ENCODE results near the gene ACP5.
"Not testable (repeated sequence)": the region's sequence is repeated elsewhere in the genome, so short reads cannot be mapped to it uniquely, and the experiment has no call there.

Gene ACP5

GRCh38 chr19:11577451-11578257 is at the start of gene ACP5:
Gene ACP5 (minus strand): TSS chr19:11577645. CDS start chr19:11577317, 328 bp downstream.
- CTCF ChIA-PET: interaction anchor here (1.4 kb wide), 1 partner anchor 17 kb away, joined by 3 read pairs; no protein-coding TSS in a partner anchor
- no peaks in the 10 kb centered on the region for H3K9me3 Mint-ChIP-seq
- H3K27me3 Mint-ChIP-seq: no peaks in the 10 kb centered on the region
- no peak for DNase-seq
- peak within 1 kb of the TSS; percentile 69 for H3K4me3 Mint-ChIP-seq
- H3K36me3 Mint-ChIP-seq: peaks cover 4% of the 10 kb centered on the region
- H3K4me1 Mint-ChIP-seq: peaks cover 41% of the 10 kb centered on the region
- H3K27ac Mint-ChIP-seq: peak within 1 kb of the TSS; percentile 38

GRCh38 chr19:11626252-11626651 is 48.8 kb upstream of the ACP5 start:
- no peak overlapping the region for H3K4me3 Mint-ChIP-seq
- no peak overlapping the region for H3K27ac Mint-ChIP-seq
- H3K4me1 Mint-ChIP-seq: peaks cover 14% of the 10 kb centered on the region
- DNase-seq: no peak
- H3K27me3 Mint-ChIP-seq: peaks cover 33% of the 10 kb centered on the region
- peaks cover 5% of the 10 kb centered on the region for H3K36me3 Mint-ChIP-seq
- H3K9me3 Mint-ChIP-seq: peaks cover 24% of the 10 kb centered on the region
- CTCF ChIA-PET: no interaction called here

DNA sequence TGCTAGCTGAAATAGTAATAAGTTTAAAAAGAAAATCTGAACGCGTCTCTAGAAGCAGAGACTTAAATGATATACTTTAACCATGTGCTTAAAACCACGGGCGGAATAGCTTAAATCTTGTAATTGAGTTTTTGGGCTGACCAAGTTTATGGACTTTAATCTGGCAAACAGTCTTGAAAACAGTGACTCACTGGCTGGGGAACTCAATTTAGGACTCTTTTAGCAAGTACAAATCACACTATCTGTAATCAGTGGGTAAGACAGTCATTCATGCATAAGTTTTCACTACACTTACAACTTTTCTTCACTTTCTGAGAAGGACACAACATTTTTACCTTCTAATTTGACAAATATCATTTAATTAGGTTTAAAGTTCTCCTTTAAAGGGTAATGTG is 46.6 kb upstream of the ACP5 start:
- Mint-ChIP-seq H3K9me3 (peaks cover 24% of the 10 kb centered on the region), H3K4me1 (peaks cover 14% of the 10 kb centered on the region), H3K36me3 (peaks cover 21% of the 10 kb centered on the region), H3K4me3 (no peak overlapping the region), H3K27ac (no peak overlapping the region), H3K27me3 (peaks cover 33% of the 10 kb centered on the region)
- CTCF ChIA-PET: no interaction called here
- no peak for DNase-seq

DNA sequence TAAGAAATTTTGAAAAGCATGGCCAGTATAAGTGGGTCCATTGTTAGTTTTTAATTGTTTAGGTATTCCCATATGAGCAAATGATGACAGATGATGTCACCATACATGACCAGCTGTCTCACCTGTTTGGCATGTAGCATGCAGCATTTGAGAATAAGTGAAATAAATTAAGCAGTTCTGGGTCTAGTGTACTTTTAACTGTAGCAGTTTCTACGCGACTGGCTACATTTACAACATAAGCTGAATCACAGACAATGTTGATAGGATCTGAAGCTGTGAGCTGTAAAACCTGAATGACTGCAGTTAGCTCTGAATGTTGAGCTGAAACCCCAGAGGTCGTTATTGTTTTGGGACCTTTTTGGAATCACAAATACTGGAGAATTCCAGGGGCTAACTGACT is 45.0 kb upstream of the ACP5 start:
- Mint-ChIP-seq H3K4me1 (peaks cover 14% of the 10 kb centered on the region), H3K9me3 (peaks cover 39% of the 10 kb centered on the region), H3K27me3 (peaks cover 33% of the 10 kb centered on the region), H3K36me3 (peaks cover 33% of the 10 kb centered on the region)
- not testable (repeated sequence) for H3K27ac Mint-ChIP-seq, H3K4me3 Mint-ChIP-seq, DNase-seq
- CTCF ChIA-PET: interaction anchor here (1.2 kb wide), 1 partner anchor 9 kb away, joined by 4 read pairs; no protein-coding TSS in a partner anchor

GRCh38 chr19:11620553-11620952 is 43.1 kb upstream of the ACP5 start:
- CTCF ChIA-PET: no interaction called here
- H3K27me3 Mint-ChIP-seq: peaks cover 23% of the 10 kb centered on the region
- no peak for DNase-seq
- peaks cover 43% of the 10 kb centered on the region for H3K9me3 Mint-ChIP-seq
- peaks cover 43% of the 10 kb centered on the region for H3K36me3 Mint-ChIP-seq
- H3K4me1 Mint-ChIP-seq: peaks cover 14% of the 10 kb centered on the region
- no peak overlapping the region for H3K4me3 Mint-ChIP-seq
- no peak overlapping the region for H3K27ac Mint-ChIP-seq

DNA sequence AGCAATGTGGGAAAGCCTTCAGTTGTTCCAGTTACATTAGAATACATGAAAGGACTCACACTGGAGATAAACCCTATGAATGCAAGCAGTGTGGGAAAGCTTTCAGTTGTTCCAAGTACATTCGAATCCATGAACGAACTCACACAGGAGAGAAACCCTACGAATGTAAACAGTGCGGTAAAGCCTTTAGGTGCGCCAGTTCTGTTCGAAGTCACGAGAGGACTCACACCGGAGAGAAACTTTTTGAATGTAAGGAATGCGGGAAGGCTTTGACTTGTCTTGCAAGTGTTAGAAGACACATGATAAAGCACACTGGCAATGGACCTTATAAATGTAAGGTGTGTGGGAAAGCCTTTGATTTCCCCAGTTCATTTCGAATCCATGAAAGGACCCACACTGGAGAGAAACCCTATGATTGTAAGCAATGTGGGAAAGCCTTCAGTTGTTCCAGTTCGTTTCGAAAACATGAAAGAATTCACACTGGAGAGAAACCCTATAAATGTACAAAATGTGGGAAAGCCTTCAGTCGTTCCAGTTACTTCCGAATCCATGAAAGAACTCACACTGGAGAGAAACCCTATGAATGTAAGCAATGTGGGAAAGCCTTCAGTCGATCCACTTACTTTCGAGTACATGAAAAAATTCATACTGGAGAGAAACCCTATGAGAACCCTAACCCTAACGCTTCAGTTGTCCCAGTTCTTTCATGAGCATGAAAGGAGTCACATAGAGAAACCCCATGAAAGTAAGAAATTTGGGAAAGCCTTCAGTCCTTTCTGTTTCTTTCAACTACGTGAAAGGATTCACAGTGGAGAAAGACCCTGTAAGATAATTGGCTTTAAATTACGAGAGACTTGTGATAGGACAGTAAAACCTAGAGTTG is 40.0 kb upstream of the ACP5 start:
- Mint-ChIP-seq H3K4me1 (no peaks in the 10 kb centered on the region), H3K9me3 (peaks cover 52% of the 10 kb centered on the region), H3K27me3 (no peaks in the 10 kb centered on the region), H3K36me3 (peaks cover 56% of the 10 kb centered on the region), H3K27ac (no peak overlapping the region), H3K4me3 (no peak overlapping the region)
- DNase-seq: no peak
- CTCF ChIA-PET: interaction anchor here (0.6 kb wide), 1 partner anchor 161 kb away, joined by 3 read pairs; no protein-coding TSS in a partner anchor

DNA sequence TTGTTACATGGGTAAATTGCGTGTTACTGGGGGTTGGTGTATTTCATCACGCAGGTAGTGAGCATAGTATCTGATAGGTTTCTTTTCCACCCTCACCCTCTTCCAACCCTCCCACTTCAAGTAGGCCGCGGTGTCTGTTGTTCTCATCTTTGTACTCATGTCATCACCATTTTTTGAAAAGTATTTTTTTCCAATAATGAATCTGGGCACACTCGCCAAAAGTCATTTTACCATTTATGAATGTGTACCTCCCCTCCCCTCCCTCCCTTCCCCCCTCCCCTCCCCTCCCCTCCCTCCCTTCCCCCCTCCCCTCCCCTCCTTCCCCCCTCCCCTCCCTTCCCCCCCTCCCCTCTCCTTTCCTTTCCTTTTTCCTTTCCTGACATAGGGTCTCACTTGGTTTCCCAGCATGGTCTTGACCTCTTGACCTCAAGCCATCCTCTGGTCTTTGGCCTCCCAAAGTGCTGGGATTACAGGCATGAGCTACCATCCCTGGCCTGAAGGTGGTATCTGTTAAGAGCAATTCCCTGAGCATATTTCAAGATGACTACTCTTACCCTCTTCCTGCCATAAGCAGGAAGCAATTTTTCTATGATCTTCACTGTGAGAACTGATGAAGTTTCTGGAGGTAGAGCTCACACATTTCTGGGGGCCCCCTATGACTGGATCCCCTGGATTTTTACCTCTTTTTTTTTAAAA is 35.5 kb upstream of the ACP5 start:
- Mint-ChIP-seq H3K4me3 (no peak overlapping the region), H3K27ac (peak overlapping the region; percentile 28), H3K27me3 (no peaks in the 10 kb centered on the region), H3K36me3 (peaks cover 36% of the 10 kb centered on the region), H3K4me1 (no peaks in the 10 kb centered on the region), H3K9me3 (peaks cover 40% of the 10 kb centered on the region)
- no peak for DNase-seq
- CTCF ChIA-PET: interaction anchor here (1.0 kb wide), 1 partner anchor 9 kb away, joined by 4 read pairs; no protein-coding TSS in a partner anchor

- Mint-ChIP-seq H3K4me1 (no peaks in the 10 kb centered on the region), H3K27me3 (no peaks in the 10 kb centered on the region), H3K27ac (no peak overlapping the region), H3K36me3 (peaks cover 31% of the 10 kb centered on the region), H3K9me3 (peaks cover 38% of the 10 kb centered on the region), H3K4me3 (no peak overlapping the region)
- no peak for DNase-seq
- CTCF ChIA-PET: no interaction called here
Measured at GRCh38 chr19:11611730-11612129, 34.3 kb upstream of the ACP5 start.

GRCh38 chr19:11606484-11606883 is 29.0 kb upstream of the ACP5 start:
- Mint-ChIP-seq H3K9me3 (peaks cover 44% of the 10 kb centered on the region), H3K4me1 (no peaks in the 10 kb centered on the region), H3K36me3 (peaks cover 41% of the 10 kb centered on the region), H3K4me3 (no peak overlapping the region), H3K27ac (no peak overlapping the region), H3K27me3 (no peaks in the 10 kb centered on the region)
- DNase-seq: no peak
- CTCF ChIA-PET: no interaction called here

GRCh38 chr19:11599704-11600103 is 22.3 kb upstream of the ACP5 start:
- H3K4me3 Mint-ChIP-seq, CTCF ChIA-PET, H3K27me3 Mint-ChIP-seq, H3K27ac Mint-ChIP-seq, H3K9me3 Mint-ChIP-seq, DNase-seq: not testable (repeated sequence)
- Mint-ChIP-seq H3K36me3 (peaks cover 24% of the 10 kb centered on the region), H3K4me1 (peaks cover 30% of the 10 kb centered on the region)

DNA sequence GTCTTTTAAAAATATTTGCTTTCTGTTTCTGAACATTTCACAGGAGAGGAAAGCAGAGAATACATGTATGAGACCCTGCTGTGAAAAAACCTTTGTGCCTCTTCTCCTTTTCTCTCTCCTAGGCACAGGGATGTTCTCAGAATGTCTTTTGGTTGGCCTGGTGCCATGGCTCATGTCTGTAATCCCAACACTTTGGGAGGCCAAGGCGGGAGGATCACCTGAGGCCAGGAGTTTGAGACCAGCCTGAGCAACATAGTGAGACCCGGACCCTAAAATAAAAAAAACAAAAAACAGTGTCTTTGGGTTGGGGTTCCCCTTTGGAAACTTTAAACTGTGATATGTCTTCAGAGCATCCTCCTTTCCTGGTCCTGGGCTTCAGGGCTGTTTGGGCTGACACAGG is 21.3 kb upstream of the ACP5 start:
- no peak for DNase-seq
- H3K4me1 Mint-ChIP-seq: peaks cover 30% of the 10 kb centered on the region
- H3K27me3 Mint-ChIP-seq: no peaks in the 10 kb centered on the region
- CTCF ChIA-PET: no interaction called here
- no peak overlapping the region for H3K27ac Mint-ChIP-seq
- H3K9me3 Mint-ChIP-seq: peaks cover 5% of the 10 kb centered on the region
- H3K4me3 Mint-ChIP-seq: peak overlapping the region; percentile 54
- peaks cover 17% of the 10 kb centered on the region for H3K36me3 Mint-ChIP-seq

DNA sequence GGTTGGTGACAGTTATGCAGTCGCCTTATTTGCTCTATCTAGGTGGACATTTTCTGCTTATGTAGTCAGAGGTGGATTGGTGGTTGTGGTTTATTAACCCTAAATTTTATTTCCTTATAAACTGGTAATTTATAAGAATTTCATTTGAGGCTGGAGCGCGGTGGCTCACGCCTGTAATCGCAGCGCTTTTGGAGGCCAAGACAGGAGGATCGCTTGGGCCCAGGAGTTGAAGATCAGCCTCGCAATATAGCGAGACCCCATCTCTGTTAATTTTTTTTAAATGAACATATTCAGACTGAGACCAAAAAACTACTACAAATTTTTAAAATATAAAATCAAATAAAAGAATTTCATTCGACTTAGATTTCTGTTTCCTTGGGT is 20.6 kb upstream of the ACP5 start:
- DNase-seq: no peak
- Mint-ChIP-seq H3K4me3 (peak overlapping the region; percentile 82), H3K9me3 (peaks cover 5% of the 10 kb centered on the region), H3K36me3 (peaks cover 15% of the 10 kb centered on the region), H3K27me3 (no peaks in the 10 kb centered on the region), H3K27ac (peak overlapping the region; percentile 81), H3K4me1 (peaks cover 30% of the 10 kb centered on the region)
- CTCF ChIA-PET: no interaction called here

DNA sequence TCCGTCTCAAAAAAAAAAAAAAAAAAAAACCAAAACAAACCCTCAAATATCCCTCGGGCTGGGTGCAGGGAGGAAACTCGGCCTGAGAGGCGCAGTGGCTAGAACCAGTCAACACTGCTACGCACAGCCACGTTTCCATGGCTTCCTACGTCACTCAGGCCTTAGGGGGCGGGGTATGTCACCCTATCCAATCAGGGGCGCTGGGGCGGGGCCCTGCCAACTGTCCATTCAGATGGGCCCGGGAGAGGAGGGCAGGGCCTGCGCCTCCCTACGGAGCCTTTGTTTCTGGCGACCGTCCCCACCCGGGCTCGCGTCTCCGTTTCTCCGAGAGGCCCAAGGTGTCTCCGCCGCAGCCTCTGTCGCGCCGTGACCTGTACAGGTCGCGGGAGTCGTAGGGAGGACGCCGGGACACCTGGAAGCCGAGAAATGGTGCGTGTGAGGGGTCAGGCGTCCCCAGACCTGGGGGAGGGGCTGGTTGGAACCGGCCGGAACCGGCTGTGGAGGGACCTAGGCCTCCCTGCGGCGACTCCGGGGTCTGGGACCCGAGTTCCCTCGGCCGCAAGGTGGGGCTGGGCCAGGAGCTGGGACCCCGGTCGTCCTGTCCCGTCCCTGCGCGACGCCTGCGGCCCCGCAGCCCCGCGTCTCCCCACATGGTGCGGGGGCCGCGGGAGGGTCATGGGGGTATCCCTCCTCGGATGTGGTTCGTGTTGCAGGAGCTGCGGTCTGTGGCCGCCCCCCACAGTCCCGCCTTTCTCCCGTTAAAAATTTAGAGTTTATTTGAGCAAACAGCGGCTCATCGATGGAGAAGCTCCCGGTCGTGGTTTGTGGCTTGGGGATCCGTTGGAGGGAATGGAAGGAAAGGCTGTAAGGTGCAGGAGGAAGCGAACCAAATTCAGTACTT is 20.0 kb upstream of the ACP5 start, which contains the start of gene ZNF627:
TSS of gene ZNF627 (plus strand) at position 282 of the 901 bp plus-strand sequence. CDS start at position 427, 145 bp downstream.
- H3K4me1 Mint-ChIP-seq: peaks cover 30% of the 10 kb centered on the region
- H3K36me3 Mint-ChIP-seq: peaks cover 9% of the 10 kb centered on the region
- DNase-seq: peak; percentile 99
- H3K9me3 Mint-ChIP-seq: peaks cover 3% of the 10 kb centered on the region
- H3K27me3 Mint-ChIP-seq: no peaks in the 10 kb centered on the region
- H3K4me3 Mint-ChIP-seq: peak within 1 kb of the TSS; percentile 82
- H3K27ac Mint-ChIP-seq: peak within 1 kb of the TSS; percentile 87
- CTCF ChIA-PET: interaction anchor here (1.2 kb wide), 1 partner anchor 39 kb away, joined by 3 read pairs; the partner anchor contains the start of gene ELOF1

Measured in activated naive CD4-positive, alpha-beta T cell treated with anti-CD3 and anti-CD28 coated beads, Interleukin-2, amount 10 ng/mL, durations not matched to agents 7 days and 5 days (primary cell).